HG03060 (cell line): ENCODE measurements around the gene NKX2-8.

ENCODE experiments used
- ATAC-seq: cut with Tn5 transposase; IDR thresholded peaks from one replicate; pipeline ENCODE4 v1.9.1; 2021; ENCODE audit warnings: low read depth, moderate number of reproducible peaks; ENCODE audit not compliant: unreplicated experiment

Gene NKX2-8

GRCh38 chr14:36582011-36582873, at the start of gene NKX2-8:
Gene NKX2-8 (minus strand): TSS chr14:36582614. CDS start chr14:36582389, 225 bp downstream.
- no peak for ATAC-seq

- no peak for ATAC-seq
These were observed 45.6 kb upstream of the NKX2-8 start for GRCh38 chr14:36627981-36628380.

GRCh38 chr14:36626151-36626550, 43.7 kb upstream of the NKX2-8 start:
- ATAC-seq = no peak

GRCh38 chr14:36625436-36625835, 43.0 kb upstream of the NKX2-8 start:
- ATAC-seq = no peak

GRCh38 chr14:36625014-36625413, 42.6 kb upstream of the NKX2-8 start:
- ATAC-seq = no peak

GRCh38 chr14:36619853-36620252, 37.4 kb upstream of the NKX2-8 start:
- ATAC-seq = no peak

- no peak for ATAC-seq
These were observed 36.7 kb upstream of the NKX2-8 start for GRCh38 chr14:36619131-36619530.

GRCh38 chr14:36618641-36619040, 36.2 kb upstream of the NKX2-8 start:
- no peak for ATAC-seq

GRCh38 chr14:36617824-36618223, 35.4 kb upstream of the NKX2-8 start:
- ATAC-seq = no peak

GRCh38 chr14:36605506-36605857, 23.1 kb upstream of the NKX2-8 start:
- ATAC-seq = no peak

GRCh38 chr14:36604757-36605505, 22.5 kb upstream of the NKX2-8 start:
- peak; percentile 62 for ATAC-seq

GRCh38 chr14:36600431-36600830, 18.0 kb upstream of the NKX2-8 start:
- no peak for ATAC-seq

- ATAC-seq = no peak
These were observed 9.1 kb upstream of the NKX2-8 start for GRCh38 chr14:36591482-36591881.

- ATAC-seq = no peak
These were observed 6.4 kb upstream of the NKX2-8 start for GRCh38 chr14:36588788-36589187.

- ATAC-seq = no peak
These were observed 5.7 kb upstream of the NKX2-8 start for GRCh38 chr14:36588119-36588518.

- no peak for ATAC-seq
These were observed 2.7 kb upstream of the NKX2-8 start for GRCh38 chr14:36585100-36585499.

GRCh38 chr14:36583893-36584811, 1.7 kb upstream of the NKX2-8 start:
- ATAC-seq = no peak

- no peak for ATAC-seq
These were observed 953 bp upstream of the NKX2-8 start for GRCh38 chr14:36583242-36583892.

GRCh38 chr14:36582874-36583241, 444 bp upstream of the NKX2-8 start:
- no peak for ATAC-seq
